Natural killer cell (primary cell): ENCODE data around the gene ZBTB42. TPM values are rescaled to one million over a fixed set of nuclear protein-coding genes. Genes with fewer than 3 reads are reported as not detected.

Experiments
- ATAC-seq, 3 donors: fragments of 150-1000 bp in 2 of 3; fragments of 200-7000 bp in 1 of 3; cut with Tn5 transposase; 1 replicate in 1 of 3; 2 replicates in 2 of 3; pipeline ENCODE4 v1.10.0; 2021; ENCODE audit warnings: mild to moderate bottlenecking in 2 of 3, moderate library complexity in 2 of 3
- DNase-seq, 2 donors: peaks; one replicate each; pipeline versions ENCODE4 v3.0.0 to v3.0.0-alpha.2; 2013 to 2021; ENCODE audit warnings: mixed read lengths in 1 of 2
- H3K27ac ChIP-seq: one replicate; pipeline ENCODE4 v1.5.1; 2013; ENCODE audit warnings: mild to moderate bottlenecking, low read length
- H3K27me3 ChIP-seq: one replicate; pipeline ENCODE4 v1.6.1; 2013; ENCODE audit warnings: low read length; ENCODE audit not compliant: control insufficient read depth, insufficient read depth
- H3K36me3 ChIP-seq: one replicate; pipeline ENCODE4 v1.6.1; 2013; ENCODE audit warnings: low read length; ENCODE audit not compliant: control insufficient read depth, insufficient read depth
- H3K4me1 ChIP-seq: one replicate; pipeline ENCODE4 v1.6.1; 2013; ENCODE audit warnings: low read length; ENCODE audit not compliant: control insufficient read depth, insufficient read depth
- H3K4me3 ChIP-seq: one replicate; pipeline ENCODE4 v1.5.1; 2013; ENCODE audit warnings: low read length
- H3K9me3 ChIP-seq: one replicate; pipeline ENCODE4 v1.6.1; 2013; ENCODE audit warnings: low read length; ENCODE audit not compliant: control insufficient read depth, insufficient read depth
- H3K27ac Mint-ChIP-seq, 2 donors: one replicate each; pipeline ENCODE4 v1.8.0; 2022; ENCODE audit warnings: mild to moderate bottlenecking in 2 of 2, mixed read lengths in 2 of 2, moderate library complexity in 1 of 2
- H3K27me3 Mint-ChIP-seq, 2 donors: one replicate each; pipeline ENCODE4 v1.8.0; 2022; ENCODE audit warnings: low read depth in 2 of 2, mixed read lengths in 2 of 2
- H3K36me3 Mint-ChIP-seq: one replicate; pipeline ENCODE4 v1.8.0; 2022; ENCODE audit warnings: mixed read lengths
- H3K4me1 Mint-ChIP-seq, 2 donors: one replicate each; pipeline ENCODE4 v1.8.0; 2022; ENCODE audit warnings: mixed read lengths in 2 of 2
- H3K4me3 Mint-ChIP-seq: one replicate; pipeline ENCODE4 v1.8.0; 2022; ENCODE audit warnings: mild to moderate bottlenecking, moderate library complexity, mixed read lengths
- H3K9me3 Mint-ChIP-seq, 2 donors: one replicate each; pipeline ENCODE4 v1.8.0; 2022; ENCODE audit warnings: mixed read lengths in 2 of 2
- WGBS: methylation state at CpG from one replicate; pipeline ENCODE4 v1.1.7; 2013; ENCODE audit warnings: missing lambda C conversion rate; ENCODE audit not compliant: insufficient coverage; 5-methylcytosine and 5-hydroxymethylcytosine counted together
- intact Hi-C: fragments of 100-400 bp; cut with micrococcal nuclease; formaldehyde crosslinking; loops from one replicate; pipeline ENCODE4 v1.14.2; 2022
- total RNA-seq, 4 donors: library from RNA; stranded (reverse); fragments of 120-200 nt in 1 of 4; gene quantifications; one replicate each; pipeline versions ENCODE4 v1.2.3 to v1.2.4, GENCODE V29; 2013 to 2022
- TF ChIP-seq, protein P1 (sequence below): fragments of 200-600 bp; IDR thresholded peaks from one replicate; pipeline ENCODE4 v1.8.0; 2022; ENCODE audit warnings: antibody characterized with exemption

Gene ZBTB42
- total RNA-seq, 3 donors from 2014 or later (not counting 1 experiment from before 2014, with no cell fraction given) = 3.6 to 4.5 (median 3.7) TPM

- DNase-seq (no peak), ATAC-seq (no peak)
- WGBS = 18% methylated on average over 27 of the region's 27 CpGs
- no peaks in the 10 kb centered on the region for H3K9me3 Mint-ChIP-seq
- Histone ChIP-seq H3K9me3 (no peaks in the 10 kb centered on the region), H3K27me3 (peaks cover 30% of the 10 kb centered on the region), H3K36me3 (no peaks in the 10 kb centered on the region), H3K4me3 (no peak overlapping the region), H3K27ac (no peak overlapping the region), H3K4me1 (peaks cover 5% of the 10 kb centered on the region)
- no peaks in the 10 kb centered on the region for H3K4me1 Mint-ChIP-seq
- H3K27ac Mint-ChIP-seq = no peak overlapping the region
- TF ChIP-seq, protein P1, sequence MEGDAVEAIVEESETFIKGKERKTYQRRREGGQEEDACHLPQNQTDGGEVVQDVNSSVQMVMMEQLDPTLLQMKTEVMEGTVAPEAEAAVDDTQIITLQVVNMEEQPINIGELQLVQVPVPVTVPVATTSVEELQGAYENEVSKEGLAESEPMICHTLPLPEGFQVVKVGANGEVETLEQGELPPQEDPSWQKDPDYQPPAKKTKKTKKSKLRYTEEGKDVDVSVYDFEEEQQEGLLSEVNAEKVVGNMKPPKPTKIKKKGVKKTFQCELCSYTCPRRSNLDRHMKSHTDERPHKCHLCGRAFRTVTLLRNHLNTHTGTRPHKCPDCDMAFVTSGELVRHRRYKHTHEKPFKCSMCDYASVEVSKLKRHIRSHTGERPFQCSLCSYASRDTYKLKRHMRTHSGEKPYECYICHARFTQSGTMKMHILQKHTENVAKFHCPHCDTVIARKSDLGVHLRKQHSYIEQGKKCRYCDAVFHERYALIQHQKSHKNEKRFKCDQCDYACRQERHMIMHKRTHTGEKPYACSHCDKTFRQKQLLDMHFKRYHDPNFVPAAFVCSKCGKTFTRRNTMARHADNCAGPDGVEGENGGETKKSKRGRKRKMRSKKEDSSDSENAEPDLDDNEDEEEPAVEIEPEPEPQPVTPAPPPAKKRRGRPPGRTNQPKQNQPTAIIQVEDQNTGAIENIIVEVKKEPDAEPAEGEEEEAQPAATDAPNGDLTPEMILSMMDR = no peak
- no peaks in the 10 kb centered on the region for H3K36me3 Mint-ChIP-seq
- no peak overlapping the region for H3K4me3 Mint-ChIP-seq
- H3K27me3 Mint-ChIP-seq = peaks cover 54 to 59% of the 10 kb centered on the region in 2 donors
- intact Hi-C loops = no loop called here
Observed at GRCh38 chr14:104844306-104845032, 43.6 kb downstream of the ZBTB42 start.

- H3K9me3 Mint-ChIP-seq = no peaks in the 10 kb centered on the region
- WGBS = 79% methylated on average over 4 of the region's 4 CpGs
- H3K4me3 Mint-ChIP-seq = no peak overlapping the region
- peaks cover 30% of the 10 kb centered on the region for H3K27me3 ChIP-seq
- intact Hi-C loops = no loop called here
- H3K36me3 ChIP-seq = no peaks in the 10 kb centered on the region
- no peaks in the 10 kb centered on the region for H3K4me1 Mint-ChIP-seq
- H3K27me3 Mint-ChIP-seq = peaks cover 52 to 57% of the 10 kb centered on the region in 2 donors
- H3K4me1 ChIP-seq = peaks cover 5% of the 10 kb centered on the region
- DNase-seq (no peak), ATAC-seq (no peak)
- no peaks in the 10 kb centered on the region for H3K36me3 Mint-ChIP-seq
- TF ChIP-seq, protein P1 = no peak
- no peaks in the 10 kb centered on the region for H3K9me3 ChIP-seq
- H3K4me3 ChIP-seq = no peak overlapping the region
- no peak overlapping the region for H3K27ac Mint-ChIP-seq
- no peak overlapping the region for H3K27ac ChIP-seq
Observed at GRCh38 chr14:104845033-104845666, 44.2 kb downstream of the ZBTB42 start.

GRCh38 chr14:104845834-104846441 lies 45.0 kb downstream of the ZBTB42 start:
- H3K4me3 ChIP-seq = no peak overlapping the region
- DNase-seq (no peak), ATAC-seq (no peak)
- H3K27ac ChIP-seq = no peak overlapping the region
- Mint-ChIP-seq H3K36me3 (no peaks in the 10 kb centered on the region), H3K27ac (no peak overlapping the region), H3K27me3 (peaks cover 50 to 51% of the 10 kb centered on the region in 2 donors), H3K4me1 (no peaks in the 10 kb centered on the region), H3K4me3 (no peak overlapping the region), H3K9me3 (no peaks in the 10 kb centered on the region)
- peaks cover 30% of the 10 kb centered on the region for H3K27me3 ChIP-seq
- TF ChIP-seq, protein P1 = no peak
- no peaks in the 10 kb centered on the region for H3K36me3 ChIP-seq
- H3K4me1 ChIP-seq = peaks cover 5% of the 10 kb centered on the region
- H3K9me3 ChIP-seq = no peaks in the 10 kb centered on the region
- WGBS = 81% methylated on average over 2 of the region's 3 CpGs
- intact Hi-C loops = no loop called here
